Measurements from ENCODE around the gene SYTL4.

The SYTL4 gene

GRCh38 chrX:100687546-100687945 lies 44.4 kb downstream of the SYTL4 start:
- no peak for DNase-seq

GRCh38 chrX:100687128-100687527 lies 44.8 kb downstream of the SYTL4 start:
- no peak for DNase-seq

- DNase-seq = no peak
Observed at GRCh38 chrX:100685997-100686305, 46.0 kb downstream of the SYTL4 start.

GRCh38 chrX:100685284-100685996 lies 46.5 kb downstream of the SYTL4 start:
- DNase-seq = peak; percentile 48

GRCh38 chrX:100682939-100683338 lies 49.0 kb downstream of the SYTL4 start:
- no peak for DNase-seq

GRCh38 chrX:100681599-100681998 lies 50.3 kb downstream of the SYTL4 start:
- DNase-seq = no peak

GRCh38 chrX:100680756-100681155 lies 51.2 kb downstream of the SYTL4 start:
- no peak for DNase-seq

- no peak for DNase-seq
Observed at GRCh38 chrX:100677611-100678181, 54.2 kb downstream of the SYTL4 start.

GRCh38 chrX:100674705-100675104 lies 57.2 kb downstream of the SYTL4 start:
- no peak for DNase-seq

- DNase-seq = no peak
Observed at GRCh38 chrX:100673397-100673953, 58.4 kb downstream of the SYTL4 start.

- DNase-seq = no peak
Observed at GRCh38 chrX:100672966-100673365, 59.0 kb downstream of the SYTL4 start.

GRCh38 chrX:100663642-100664041 lies 68.3 kb downstream of the SYTL4 start:
- no peak for DNase-seq

GRCh38 chrX:100662796-100663195 lies 69.1 kb downstream of the SYTL4 start:
- no peak for DNase-seq

GRCh38 chrX:100662170-100662569 lies 69.8 kb downstream of the SYTL4 start:
- no peak for DNase-seq

- no peak for DNase-seq
Observed at GRCh38 chrX:100659431-100660137, 72.3 kb downstream of the SYTL4 start.

- no peak for DNase-seq
Observed at GRCh38 chrX:100658941-100659381, 73.0 kb downstream of the SYTL4 start.

GRCh38 chrX:100654261-100654660 lies 77.7 kb downstream of the SYTL4 start:
- DNase-seq = no peak

- no peak for DNase-seq
Observed at GRCh38 chrX:100652266-100652665, 79.7 kb downstream of the SYTL4 start.

GRCh38 chrX:100650841-100651240 lies 81.1 kb downstream of the SYTL4 start:
- DNase-seq = no peak

- no peak for DNase-seq
Observed at GRCh38 chrX:100649550-100650356, 82.2 kb downstream of the SYTL4 start.

- no peak for DNase-seq
Observed at GRCh38 chrX:100648458-100649417, 83.2 kb downstream of the SYTL4 start.

GRCh38 chrX:100647739-100648138 lies 84.2 kb downstream of the SYTL4 start:
- no peak for DNase-seq

Data from effector CD4-positive, alpha-beta T cell (primary cell).